RPMI8226 (cell line): ENCODE measurements around the gene BRINP2.

Experiments used
- DNase-seq: peaks from one replicate; pipeline ENCODE4 v3.0.0-alpha.2; 2015

BRINP2 gene

GRCh38 chr1:177165069-177165439, 5.7 kb upstream of the BRINP2 start:
- no peak for DNase-seq

GRCh38 chr1:177171536-177172123, 872 bp downstream of the BRINP2 start:
- DNase-seq = no peak

GRCh38 chr1:177172272-177172671, 1.5 kb downstream of the BRINP2 start:
- no peak for DNase-seq

- DNase-seq = no peak
Observed at GRCh38 chr1:177172866-177173265, 2.1 kb downstream of the BRINP2 start.

DNA sequence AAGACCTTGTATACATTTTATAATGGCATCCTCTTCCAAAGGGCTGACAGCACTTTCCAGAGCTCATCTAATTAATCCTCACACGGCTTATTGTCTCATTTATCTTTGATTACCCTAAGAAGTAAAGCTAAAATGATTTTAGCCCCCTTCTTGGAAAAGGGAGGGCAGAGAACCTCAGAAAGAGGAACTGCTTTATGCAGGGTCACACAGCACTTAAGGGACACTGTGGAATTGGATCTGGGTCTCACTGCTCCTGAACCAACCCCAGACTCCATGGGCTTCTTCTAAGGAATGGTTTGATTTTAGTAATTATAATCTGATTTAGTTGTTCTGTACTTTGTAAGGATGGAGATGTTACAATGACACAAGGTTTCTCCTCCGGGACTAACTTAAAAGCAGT, 3.2 kb downstream of the BRINP2 start:
- no peak for DNase-seq

DNA sequence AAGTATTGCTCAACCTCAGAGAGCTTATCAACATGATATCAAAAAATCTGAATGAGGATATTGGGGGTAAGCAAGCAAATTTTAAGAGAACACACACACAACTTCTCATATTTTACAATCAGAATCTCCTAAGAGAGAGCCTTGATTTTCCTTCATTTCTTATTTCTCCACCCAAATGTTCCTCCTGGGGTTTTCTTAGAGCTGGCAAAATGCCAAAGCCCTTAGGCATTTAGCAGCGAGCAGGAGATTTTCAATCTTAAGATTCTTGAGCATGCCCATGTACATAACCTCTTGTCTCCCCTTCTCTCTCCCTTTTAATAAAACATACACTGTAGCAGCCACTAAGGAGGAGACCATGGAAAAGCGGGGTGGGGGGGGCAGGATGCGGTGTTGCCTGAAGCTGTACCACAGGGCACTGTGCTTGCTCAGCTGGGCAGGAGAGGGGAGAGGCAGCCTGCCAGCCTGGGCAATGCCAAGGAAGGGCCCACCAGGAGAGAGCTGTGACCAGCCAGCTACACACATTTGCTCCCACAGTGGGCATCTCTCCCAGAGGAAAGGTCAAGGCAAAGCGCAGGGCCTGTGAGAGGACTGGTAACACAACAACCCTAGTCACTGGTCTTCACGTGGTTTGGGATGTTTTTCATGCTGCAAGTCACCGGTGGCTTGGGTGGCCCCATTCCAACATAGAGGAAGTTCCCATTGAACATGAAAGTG, 4.3 kb downstream of the BRINP2 start:
- no peak for DNase-seq

DNA sequence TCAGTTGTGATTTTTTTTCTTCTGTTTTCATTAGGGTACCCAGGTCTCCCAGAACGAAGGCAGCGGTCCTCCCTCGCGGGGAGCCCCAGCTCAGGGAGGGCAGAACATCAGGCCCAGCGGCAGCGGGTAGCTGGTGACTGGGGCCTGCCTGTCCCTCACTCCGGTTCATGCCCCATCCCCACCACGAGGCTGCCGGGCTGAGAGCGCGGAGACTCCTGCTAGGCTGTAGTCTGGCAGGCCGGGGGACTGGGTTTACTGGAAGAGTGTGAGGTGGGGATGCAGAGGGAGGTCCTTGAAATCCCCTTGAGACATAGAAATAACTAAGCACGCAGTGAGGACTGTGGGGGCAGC, 10.5 kb downstream of the BRINP2 start:
- no peak for DNase-seq

DNA sequence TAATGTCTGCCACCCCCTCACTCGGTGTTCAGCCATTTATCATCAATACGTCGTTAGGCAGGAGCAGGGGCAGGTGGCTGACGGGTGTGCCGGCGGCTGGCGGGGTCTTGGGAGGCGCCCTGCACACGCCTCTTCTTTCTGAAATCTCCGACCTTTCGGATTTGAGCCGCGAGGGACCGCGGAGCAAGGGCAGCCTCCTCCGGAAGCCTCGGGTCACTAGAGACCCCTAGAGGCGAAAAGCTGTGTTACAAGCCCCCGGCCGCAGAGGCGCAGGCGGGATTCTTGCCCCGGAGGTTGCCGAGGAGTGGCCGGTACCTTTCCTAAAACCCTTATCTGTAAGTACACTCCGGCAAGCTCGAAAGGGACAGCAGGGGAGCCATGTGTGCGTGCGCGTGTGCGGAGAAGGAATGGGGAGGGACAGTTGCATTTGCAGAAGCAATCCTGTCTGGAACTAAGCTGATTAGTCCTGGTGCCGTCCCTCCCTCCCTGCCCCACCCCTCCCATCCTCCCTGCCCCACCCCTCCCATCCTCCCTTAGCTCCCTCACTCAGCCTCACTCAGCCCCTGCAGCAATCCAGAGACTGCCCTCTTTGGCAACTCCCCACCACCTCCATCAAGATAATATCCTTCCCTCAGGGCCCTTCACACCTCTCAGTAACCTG, 11.0 kb downstream of the BRINP2 start:
- peak; percentile 78 for DNase-seq

GRCh38 chr1:177183836-177184235, 13.1 kb downstream of the BRINP2 start:
- DNase-seq = no peak

- no peak for DNase-seq
Observed at GRCh38 chr1:177185209-177185608, 14.5 kb downstream of the BRINP2 start.

DNA sequence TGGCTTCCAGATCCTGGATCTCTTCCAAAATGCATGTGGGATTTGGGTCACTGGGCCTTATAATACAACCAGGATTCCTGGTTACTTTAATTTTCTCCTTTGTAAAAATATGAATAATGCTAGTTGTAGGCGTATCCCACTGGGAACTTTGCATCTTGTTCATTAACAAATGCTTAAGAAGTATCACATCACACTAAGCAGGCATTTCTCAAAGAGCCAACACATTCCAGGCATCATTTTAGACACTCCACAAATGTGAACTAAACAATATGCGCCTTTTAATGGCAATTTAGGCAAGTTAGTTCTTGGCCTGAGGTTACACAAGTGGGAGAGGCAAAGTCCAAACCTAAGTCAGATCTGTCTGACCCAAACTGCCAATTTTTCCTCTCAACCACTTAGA, 15.9 kb downstream of the BRINP2 start:
- no peak for DNase-seq

DNA sequence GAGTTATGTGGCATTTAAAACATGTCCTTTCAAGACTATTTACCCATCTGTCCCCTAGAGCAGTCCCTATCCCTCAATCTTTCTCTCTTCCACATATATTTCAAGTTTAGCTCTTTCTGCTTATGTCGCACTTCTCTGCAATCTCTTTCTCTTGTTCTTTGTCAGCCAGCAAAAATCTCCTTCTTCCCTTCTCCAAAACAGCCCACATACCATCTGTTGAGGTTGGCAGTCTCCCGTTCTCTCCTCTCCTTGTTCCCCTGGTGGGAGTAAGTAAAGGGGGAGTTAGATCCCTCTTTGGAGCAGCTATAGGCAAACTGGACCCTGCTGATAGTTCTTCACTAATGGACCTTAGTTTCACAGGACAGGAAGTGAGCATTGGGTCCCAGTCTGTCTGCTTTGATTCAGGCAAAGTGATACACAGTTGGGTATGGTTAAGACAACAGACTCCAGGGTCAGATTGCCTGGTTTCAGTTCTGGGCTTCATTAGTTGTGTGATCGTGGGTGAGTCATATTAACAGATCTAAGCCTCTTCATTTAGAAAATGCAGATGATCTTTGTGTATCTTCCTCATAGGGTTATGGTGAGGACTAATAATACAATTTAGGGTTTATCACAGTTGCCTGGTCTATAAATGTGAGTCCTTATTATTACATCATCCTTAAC, 19.7 kb downstream of the BRINP2 start:
- DNase-seq = no peak

GRCh38 chr1:177198243-177198642, 27.5 kb downstream of the BRINP2 start:
- DNase-seq = no peak

DNA sequence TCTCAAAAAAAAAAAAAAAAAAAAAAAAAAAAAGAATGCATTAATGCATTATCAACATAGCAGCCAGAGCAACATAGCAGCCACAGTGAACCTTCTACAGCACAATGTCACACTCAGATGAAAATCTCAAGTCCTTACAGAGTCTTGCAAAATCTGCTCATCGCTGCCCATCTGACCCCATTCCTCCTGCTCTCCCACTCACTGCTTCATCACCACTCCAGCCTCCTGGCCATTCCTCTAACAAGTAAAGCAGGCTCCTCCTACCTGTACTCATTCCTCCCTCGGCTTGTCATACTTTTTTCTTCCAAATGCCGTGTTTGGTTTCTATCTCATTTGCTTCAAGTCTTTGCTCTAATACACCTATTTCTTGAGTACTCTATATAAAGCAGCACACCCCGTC, 29.5 kb downstream of the BRINP2 start:
- DNase-seq = no peak

- DNase-seq = no peak
Observed at GRCh38 chr1:177206831-177207355, 36.1 kb downstream of the BRINP2 start.

DNA sequence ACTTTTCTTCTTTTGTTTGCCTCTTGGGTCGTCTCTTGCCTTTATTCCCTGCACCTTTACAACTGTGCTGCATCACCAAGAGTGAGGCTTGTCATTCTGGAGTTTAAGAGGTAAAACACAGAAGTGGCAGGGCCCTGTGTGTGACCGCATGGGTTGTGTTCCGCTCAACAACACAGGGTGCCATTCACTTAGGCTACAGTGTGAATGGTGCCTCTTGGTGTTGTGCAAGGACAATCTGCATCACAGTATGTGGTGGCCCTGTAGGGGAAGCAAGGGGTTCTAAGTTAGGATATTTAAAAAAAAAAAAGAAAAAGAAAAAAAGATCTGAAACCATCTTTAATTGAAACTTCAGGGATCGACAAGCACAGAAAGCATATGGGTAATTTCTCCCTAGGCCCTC, 38.2 kb downstream of the BRINP2 start:
- DNase-seq = no peak

GRCh38 chr1:177209357-177209756, 38.6 kb downstream of the BRINP2 start:
- peak; percentile 16 for DNase-seq

DNA sequence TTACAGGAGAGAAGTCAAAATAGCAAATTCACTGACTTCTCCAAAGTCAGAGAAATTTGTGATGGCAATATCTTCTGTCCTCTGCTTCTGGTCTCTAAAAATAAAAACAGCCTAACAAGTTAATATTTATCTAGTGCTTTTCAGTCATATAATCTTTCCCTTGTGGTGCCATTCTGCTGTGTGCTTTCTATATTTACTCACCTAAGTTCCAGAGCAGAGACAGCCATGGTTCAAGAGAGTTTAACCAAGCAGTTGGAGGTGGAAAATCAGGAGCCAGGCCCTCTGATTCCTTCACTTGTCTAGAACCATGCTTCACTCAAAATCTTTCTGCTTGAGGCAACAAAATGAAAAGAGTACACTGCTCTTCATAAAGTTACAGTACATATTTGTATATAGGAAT, 39.3 kb downstream of the BRINP2 start:
- DNase-seq = no peak

DNA sequence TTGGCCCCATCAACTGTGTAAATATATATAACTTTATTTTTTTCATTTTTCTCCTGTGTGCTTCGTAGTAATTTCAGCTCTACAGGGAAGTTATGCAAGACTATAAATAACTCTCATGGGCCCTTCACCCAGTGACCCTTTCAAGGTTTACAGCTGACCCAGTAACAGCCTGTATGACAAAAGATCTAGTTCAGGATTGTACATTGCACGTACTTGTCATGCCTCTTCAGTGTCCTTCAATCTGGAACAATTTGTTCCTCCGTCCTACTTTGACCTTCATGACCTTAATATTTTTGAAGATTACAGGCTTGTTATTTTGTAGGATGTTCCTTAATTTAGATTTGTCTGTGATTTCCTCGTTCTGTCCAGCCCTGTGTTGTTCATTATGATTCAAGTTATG, 40.5 kb downstream of the BRINP2 start:
- no peak for DNase-seq

DNA sequence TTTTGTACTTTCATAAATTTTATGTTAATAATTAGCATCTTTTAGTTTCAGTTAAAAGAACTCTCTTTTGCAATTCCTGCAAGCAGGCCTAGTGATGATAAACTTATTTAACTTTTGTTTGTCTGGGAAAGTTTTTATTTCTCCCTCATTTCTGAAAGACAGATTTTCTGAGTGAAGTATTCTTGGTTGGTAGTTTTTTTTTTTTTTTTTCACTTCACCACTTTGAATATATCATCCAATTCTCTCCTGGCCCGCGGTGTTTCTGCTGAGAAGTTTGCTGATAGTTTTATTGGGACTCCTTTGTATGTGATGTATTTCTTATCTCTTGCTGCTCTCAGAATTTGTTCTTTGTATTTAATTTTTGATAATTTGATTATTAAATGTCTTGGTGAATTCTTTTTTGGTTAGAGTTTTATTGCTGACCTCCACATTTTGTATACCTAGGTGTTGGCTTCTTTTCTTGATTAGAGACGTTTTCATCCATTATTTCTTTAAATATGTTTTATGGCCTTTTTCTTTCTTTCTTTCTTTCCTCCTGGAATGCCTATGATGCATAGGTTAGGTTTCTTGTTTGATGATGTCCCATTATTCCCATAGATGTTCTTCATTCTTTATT, 45.9 kb downstream of the BRINP2 start:
- DNase-seq = no peak

DNA sequence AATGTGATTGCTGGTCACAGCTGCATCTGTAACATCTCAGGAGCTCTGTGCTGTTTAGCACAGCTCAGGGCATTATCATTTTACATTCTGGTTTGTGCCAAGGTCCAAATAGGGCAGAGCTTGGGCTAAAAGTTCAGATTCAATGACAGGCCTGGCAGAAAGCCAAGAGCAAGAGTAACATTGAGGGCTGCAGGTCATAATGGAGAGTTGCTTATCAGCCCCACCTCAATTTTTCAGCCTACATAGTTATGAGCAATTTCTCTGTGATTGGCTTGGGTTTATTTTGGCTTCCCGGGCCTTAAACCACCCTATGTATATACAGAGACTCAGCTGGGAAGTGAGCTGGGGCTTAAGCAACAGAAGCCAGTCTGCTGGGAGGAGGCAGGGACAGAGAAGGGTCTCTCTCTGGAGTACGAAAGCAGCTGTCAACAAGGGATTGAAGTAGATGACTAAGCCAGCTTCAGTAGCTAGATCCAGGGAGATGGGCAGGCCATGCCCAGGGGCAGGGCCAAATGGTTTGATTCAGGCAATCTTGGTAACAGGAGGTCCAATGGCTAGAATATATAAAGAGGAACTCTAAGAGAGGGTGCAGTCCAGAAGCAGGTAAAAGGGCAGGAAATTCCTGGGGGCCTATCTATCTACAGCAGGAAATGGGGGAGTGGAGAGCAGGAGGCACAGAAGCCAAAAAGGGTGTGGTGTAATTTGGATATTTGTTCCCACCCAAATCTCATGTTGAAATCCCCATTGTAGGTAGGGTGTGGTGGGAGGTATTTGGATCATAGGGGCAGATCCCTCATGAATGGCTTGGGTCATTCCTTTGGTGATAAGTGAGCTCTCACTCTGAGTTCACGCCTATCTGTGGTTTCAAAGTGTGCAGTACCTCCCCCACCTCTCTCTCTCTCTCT, 49.0 kb downstream of the BRINP2 start:
- DNase-seq = no peak

GRCh38 chr1:177223359-177223758, 52.6 kb downstream of the BRINP2 start:
- no peak for DNase-seq
